ENCODE measurements around the gene HOXB13. TPM values are rescaled to one million over a fixed set of nuclear protein-coding genes. Genes with fewer than 3 reads are reported as not detected.
A peak's percentile ranks its signal among the peaks of the same experiment; 100 is the strongest.

Gene HOXB13
- total and polyA plus RNA-seq, 8 donors, result 0.15 to 0.29 TPM; not detected in 6

DNA sequence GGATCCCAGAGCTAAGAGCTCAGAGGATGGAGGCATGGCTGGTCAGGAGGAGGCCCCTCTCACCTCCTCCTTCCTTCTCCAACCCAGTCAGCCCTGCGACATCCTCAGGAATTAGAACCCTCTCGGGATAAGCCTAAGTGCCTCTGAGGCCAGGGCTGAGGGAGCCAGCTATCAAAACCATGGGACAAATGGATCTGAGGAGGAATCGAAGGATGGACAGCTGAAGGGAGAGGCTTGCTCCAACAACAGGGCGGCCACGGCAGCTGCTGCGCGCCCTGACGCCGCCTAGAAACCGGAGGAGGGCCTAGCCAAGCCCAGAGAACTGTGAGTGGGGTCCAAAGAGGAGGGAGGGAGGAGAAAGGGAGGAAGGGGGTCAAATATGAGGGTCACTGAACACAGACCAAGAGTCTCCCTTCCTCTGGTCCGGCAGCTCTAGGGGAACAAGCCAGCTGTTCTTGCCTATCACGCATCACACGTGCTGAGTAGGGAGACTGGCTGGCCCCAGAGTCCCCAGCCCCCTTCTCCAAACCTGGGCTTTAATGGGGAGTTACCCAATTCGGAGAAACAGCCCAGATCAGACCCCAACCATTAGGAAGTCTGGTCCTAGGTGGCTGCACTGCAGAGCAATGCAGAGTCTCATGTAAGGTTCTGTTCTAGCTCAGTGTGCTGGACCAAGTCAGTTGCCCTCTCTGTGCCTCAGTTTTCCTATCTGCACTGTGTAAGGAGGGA, 5.9 kb upstream of the HOXB13 start:
- H3K27ac ChIP-seq, result no peak overlapping the region
- no peak for TF ChIP-seq CTCF (IDR thresholded peaks at IDR 0.05)
- TF ChIP-seq EP300 (IDR thresholded peaks at IDR 0.05), result no peak
- no peak for TF ChIP-seq POLR2AphosphoS5 (IDR thresholded peaks at IDR 0.05)
- TF ChIP-seq POLR2A (IDR thresholded peaks at IDR 0.05), result no peak
- H3K4me3 ChIP-seq, result no peak overlapping the region
- no peak for DNase-seq
- WGBS, 5 donors, result 9 to 13% (median 11%) methylated on average over 13 to 14 of the region's 14 CpGs
- peaks cover 44 to 100% (median 95%) of the 10 kb centered on the region in 3 donors for H3K27me3 ChIP-seq
- peaks cover 0 to 28% (median 13%) of the 10 kb centered on the region in 4 donors for H3K4me1 ChIP-seq
- H3K36me3 ChIP-seq, result no peaks in the 10 kb centered on the region
- no peaks in the 10 kb centered on the region for H3K9me3 ChIP-seq
- intact Hi-C loops (cut with DNase I; ENCODE audit: low total_unique reads), result no loop called here

DNA sequence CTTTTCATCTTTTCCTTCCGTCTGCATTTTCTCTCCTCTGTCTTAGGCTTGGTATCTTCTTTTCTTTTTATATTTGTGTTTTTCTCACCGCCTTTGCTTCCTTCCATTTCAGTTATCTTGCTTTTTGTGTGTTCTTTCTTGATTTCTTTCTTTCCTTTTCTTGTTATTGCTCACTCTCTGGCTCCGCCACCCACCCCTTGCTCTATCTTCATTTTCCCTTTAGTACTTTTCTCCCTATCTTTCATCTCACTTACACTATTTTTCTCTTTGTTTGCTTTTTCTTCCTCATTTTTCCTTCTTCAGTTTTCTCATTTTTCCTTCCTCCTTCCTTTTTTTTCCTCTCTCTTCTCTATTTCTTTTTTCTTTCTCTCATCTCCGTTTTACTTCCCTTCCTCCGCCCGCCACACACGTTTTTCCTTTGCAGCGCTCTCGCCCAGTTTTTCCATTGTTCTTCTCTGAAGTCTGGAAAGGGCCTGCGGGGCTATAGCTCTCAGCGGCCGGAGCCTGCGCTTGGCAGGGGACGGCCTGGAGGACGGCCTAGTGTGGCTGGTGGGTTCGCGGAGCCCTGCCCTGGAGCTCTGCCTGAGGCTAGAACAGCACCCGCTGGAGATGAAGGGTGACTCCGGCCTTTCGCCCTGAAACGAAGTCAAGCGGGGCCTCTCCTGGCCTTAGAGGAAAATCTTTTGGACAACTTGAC, 5.2 kb upstream of the HOXB13 start:
- DNase-seq, result no peak
- WGBS, 5 donors, result 10 to 17% (median 16%) methylated on average over 22 of the region's 22 CpGs
- no peaks in the 10 kb centered on the region for H3K9me3 ChIP-seq
- no peaks in the 10 kb centered on the region for H3K36me3 ChIP-seq
- H3K27me3 ChIP-seq, result peaks cover 37 to 100% (median 95%) of the 10 kb centered on the region in 3 donors
- intact Hi-C loops (cut with DNase I; ENCODE audit: low total_unique reads), result no loop called here
- TF ChIP-seq CTCF (IDR thresholded peaks at IDR 0.05), result no peak
- no peak for TF ChIP-seq EP300 (IDR thresholded peaks at IDR 0.05)
- TF ChIP-seq POLR2AphosphoS5 (IDR thresholded peaks at IDR 0.05), result no peak
- no peak for TF ChIP-seq POLR2A (IDR thresholded peaks at IDR 0.05)
- no peak overlapping the region for H3K27ac ChIP-seq
- H3K4me1 ChIP-seq, result peaks cover 2 to 27% (median 15%) of the 10 kb centered on the region in 4 donors
- H3K4me3 ChIP-seq, result no peak overlapping the region

- H3K4me1 ChIP-seq, result peaks cover 8 to 34% (median 21%) of the 10 kb centered on the region in 4 donors
- no peaks in the 10 kb centered on the region for H3K36me3 ChIP-seq
- no peak overlapping the region for H3K27ac ChIP-seq
- no peak for DNase-seq
- H3K27me3 ChIP-seq, result peaks cover 38 to 100% (median 95%) of the 10 kb centered on the region in 3 donors
- 3 to 10% (median 5%) methylated on average over 32 to 50 of the region's 50 CpGs for WGBS, 5 donors
- H3K4me3 ChIP-seq, result peak overlapping the region in 1 of 4 donors; percentile 12
- no peaks in the 10 kb centered on the region for H3K9me3 ChIP-seq
- no peak for TF ChIP-seq CTCF (IDR thresholded peaks at IDR 0.05)
- TF ChIP-seq POLR2A (IDR thresholded peaks at IDR 0.05), result no peak
- TF ChIP-seq EP300 (IDR thresholded peaks at IDR 0.05), result no peak
- no peak for TF ChIP-seq POLR2AphosphoS5 (IDR thresholded peaks at IDR 0.05)
- intact Hi-C loops (cut with DNase I; ENCODE audit: low total_unique reads), result no loop called here
Observed at GRCh38 chr17:48732688-48733629, 4.4 kb upstream of the HOXB13 start.

DNA sequence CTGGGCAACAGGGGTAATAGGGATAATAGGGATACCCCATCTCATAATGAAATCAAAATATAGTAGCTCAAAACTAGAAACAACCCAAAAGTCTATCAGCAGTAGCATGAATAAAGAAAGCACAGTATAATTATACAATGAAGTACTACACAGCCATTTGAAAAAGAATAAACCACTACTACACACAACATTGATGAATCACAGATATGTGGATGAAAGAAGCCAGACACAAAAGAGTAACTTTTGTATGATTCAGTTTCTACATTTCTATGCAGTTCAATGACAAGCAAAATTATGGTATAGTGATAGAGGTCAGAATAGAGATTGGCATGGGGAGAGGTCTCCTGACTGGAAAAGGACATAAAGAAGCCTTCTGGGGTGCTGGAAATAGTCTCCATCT, 2.8 kb upstream of the HOXB13 start:
- no peak for DNase-seq
- H3K4me1 ChIP-seq, result peaks cover 8 to 34% (median 21%) of the 10 kb centered on the region in 4 donors
- H3K9me3 ChIP-seq, result no peaks in the 10 kb centered on the region
- no peak overlapping the region for H3K27ac ChIP-seq
- no peaks in the 10 kb centered on the region for H3K36me3 ChIP-seq
- H3K4me3 ChIP-seq, result no peak overlapping the region
- TF ChIP-seq EP300 (IDR thresholded peaks at IDR 0.05), result no peak
- TF ChIP-seq POLR2A (IDR thresholded peaks at IDR 0.05), result no peak
- TF ChIP-seq POLR2AphosphoS5 (IDR thresholded peaks at IDR 0.05), result no peak
- no peak for TF ChIP-seq CTCF (IDR thresholded peaks at IDR 0.05)
- H3K27me3 ChIP-seq, result peaks cover 42 to 100% (median 97%) of the 10 kb centered on the region in 3 donors
- intact Hi-C loops (cut with DNase I; ENCODE audit: low total_unique reads), result no loop called here

All from stomach (tissue), 9 donors.